Chondrocyte (in vitro differentiated cells): ENCODE data around the gene PPARG. TPM values are rescaled to one million over a fixed set of nuclear protein-coding genes. Genes with fewer than 3 reads are reported as not detected.

Source experiments
- DNase-seq: peaks from one replicate; pipeline ENCODE4 v3.0.0; 2021; ENCODE audit warnings: mixed read lengths, low spot score
- H3K27ac Mint-ChIP-seq: one replicate; pipeline ENCODE4 v1.8.0; 2021; ENCODE audit warnings: mild to moderate bottlenecking, moderate library complexity, mixed read lengths; ENCODE audit not compliant: unreplicated experiment
- H3K27me3 Mint-ChIP-seq: 2 replicates; pipeline ENCODE4 v1.8.0; 2021; ENCODE audit warnings: low read depth, mixed read lengths
- H3K36me3 Mint-ChIP-seq: 2 replicates; pipeline ENCODE4 v1.8.0; 2021; ENCODE audit warnings: low read depth, mixed read lengths
- H3K4me1 Mint-ChIP-seq: 2 replicates; pipeline ENCODE4 v1.8.0; 2021; ENCODE audit warnings: low read depth, mild to moderate bottlenecking, mixed read lengths
- H3K4me3 Mint-ChIP-seq: one replicate; pipeline ENCODE4 v1.8.0; 2021; ENCODE audit warnings: mild to moderate bottlenecking, moderate library complexity, mixed read lengths; ENCODE audit not compliant: unreplicated experiment
- H3K9me3 Mint-ChIP-seq: 2 replicates; pipeline ENCODE4 v1.8.0; 2021; ENCODE audit warnings: low read depth, mixed read lengths
- total RNA-seq: library from RNA; stranded (reverse); gene quantifications from 3 replicates; pipeline ENCODE4 v1.2.1, GENCODE V29; 2021
- TF ChIP-seq, protein P1 (sequence below): fragments of 200-600 bp; sonication (generic); IDR thresholded peaks from 2 replicates; pipeline ENCODE4 v1.5.0; 2021; ENCODE audit warnings: antibody characterized with exemption, mild to moderate bottlenecking, moderate library complexity

The PPARG gene
- total RNA-seq, 1 donor from 2014 or later = 9.2 TPM

DNA sequence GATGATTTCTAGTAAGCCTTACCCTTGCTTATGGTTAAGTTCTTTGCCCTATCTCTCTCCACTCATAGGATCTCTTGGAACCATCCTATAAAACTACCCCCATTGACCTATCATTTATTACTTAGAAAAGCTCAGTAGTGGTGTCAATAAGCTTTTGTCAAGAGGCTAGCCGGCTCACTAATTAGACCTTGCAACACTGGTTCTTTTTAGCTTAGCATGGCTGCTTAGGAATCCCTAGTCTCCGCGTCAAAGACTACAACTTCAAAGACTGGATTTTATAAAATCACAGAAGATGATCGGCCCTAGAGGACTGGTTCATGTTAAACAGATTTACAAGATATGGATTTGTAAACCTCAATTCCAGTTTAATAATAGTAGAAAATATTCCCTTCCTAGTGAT lies 7.6 kb downstream of the PPARG start:
- Mint-ChIP-seq H3K27me3 (peaks cover 7% of the 10 kb centered on the region), H3K9me3 (no peaks in the 10 kb centered on the region), H3K4me3 (no peak overlapping the region), H3K36me3 (no peaks in the 10 kb centered on the region), H3K27ac (no peak overlapping the region), H3K4me1 (no peaks in the 10 kb centered on the region)
- TF ChIP-seq, protein P1, sequence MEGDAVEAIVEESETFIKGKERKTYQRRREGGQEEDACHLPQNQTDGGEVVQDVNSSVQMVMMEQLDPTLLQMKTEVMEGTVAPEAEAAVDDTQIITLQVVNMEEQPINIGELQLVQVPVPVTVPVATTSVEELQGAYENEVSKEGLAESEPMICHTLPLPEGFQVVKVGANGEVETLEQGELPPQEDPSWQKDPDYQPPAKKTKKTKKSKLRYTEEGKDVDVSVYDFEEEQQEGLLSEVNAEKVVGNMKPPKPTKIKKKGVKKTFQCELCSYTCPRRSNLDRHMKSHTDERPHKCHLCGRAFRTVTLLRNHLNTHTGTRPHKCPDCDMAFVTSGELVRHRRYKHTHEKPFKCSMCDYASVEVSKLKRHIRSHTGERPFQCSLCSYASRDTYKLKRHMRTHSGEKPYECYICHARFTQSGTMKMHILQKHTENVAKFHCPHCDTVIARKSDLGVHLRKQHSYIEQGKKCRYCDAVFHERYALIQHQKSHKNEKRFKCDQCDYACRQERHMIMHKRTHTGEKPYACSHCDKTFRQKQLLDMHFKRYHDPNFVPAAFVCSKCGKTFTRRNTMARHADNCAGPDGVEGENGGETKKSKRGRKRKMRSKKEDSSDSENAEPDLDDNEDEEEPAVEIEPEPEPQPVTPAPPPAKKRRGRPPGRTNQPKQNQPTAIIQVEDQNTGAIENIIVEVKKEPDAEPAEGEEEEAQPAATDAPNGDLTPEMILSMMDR = no peak
- no peak for DNase-seq

DNA sequence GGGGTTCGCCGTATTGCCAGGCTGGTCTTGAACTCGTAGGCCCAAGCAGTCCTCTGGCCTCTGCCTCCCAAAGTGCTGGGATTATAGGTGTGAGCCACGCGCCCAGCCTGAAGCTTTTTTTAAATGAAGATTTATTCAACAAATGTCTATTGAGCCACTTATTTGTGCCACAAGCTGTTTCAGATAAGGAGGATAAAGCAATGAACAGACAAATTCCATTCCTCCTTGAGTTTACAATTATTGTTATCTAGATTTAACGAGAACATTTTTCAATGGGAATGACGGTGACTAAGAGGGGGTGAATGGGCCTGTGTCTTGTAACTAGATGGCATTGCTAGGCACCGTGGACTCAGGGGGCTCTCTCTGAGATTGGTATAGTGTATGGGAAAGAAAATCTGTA lies 10.2 kb downstream of the PPARG start:
- TF ChIP-seq, protein P1 = no peak
- DNase-seq = no peak
- no peaks in the 10 kb centered on the region for H3K9me3 Mint-ChIP-seq
- no peak overlapping the region for H3K4me3 Mint-ChIP-seq
- H3K27me3 Mint-ChIP-seq = peaks cover 4% of the 10 kb centered on the region
- no peaks in the 10 kb centered on the region for H3K4me1 Mint-ChIP-seq
- no peak overlapping the region for H3K27ac Mint-ChIP-seq
- peaks cover 2% of the 10 kb centered on the region for H3K36me3 Mint-ChIP-seq

DNA sequence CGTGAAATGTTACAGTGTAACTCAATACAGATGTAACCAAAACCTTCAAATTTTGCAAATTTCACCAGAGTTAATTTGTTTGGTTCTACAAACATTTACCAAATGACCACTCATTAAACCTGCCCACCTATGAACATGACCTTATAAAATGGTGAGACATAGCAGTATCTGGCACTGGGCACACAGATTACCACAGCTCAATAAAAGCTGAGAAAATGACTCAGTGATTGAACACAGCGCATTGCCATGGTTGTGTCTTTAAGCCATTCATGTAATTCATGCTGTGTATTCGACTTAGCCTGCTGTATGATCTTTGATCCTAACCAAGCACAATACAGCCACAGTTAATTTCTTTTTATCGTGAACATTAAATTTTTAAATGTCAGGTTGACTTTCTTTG lies 11.3 kb downstream of the PPARG start:
- TF ChIP-seq, protein P1 = no peak
- peaks cover 4% of the 10 kb centered on the region for H3K36me3 Mint-ChIP-seq
- no peak for DNase-seq
- no peak overlapping the region for H3K4me3 Mint-ChIP-seq
- no peaks in the 10 kb centered on the region for H3K4me1 Mint-ChIP-seq
- H3K9me3 Mint-ChIP-seq = no peaks in the 10 kb centered on the region
- H3K27ac Mint-ChIP-seq = no peak overlapping the region
- H3K27me3 Mint-ChIP-seq = peaks cover 7% of the 10 kb centered on the region

DNA sequence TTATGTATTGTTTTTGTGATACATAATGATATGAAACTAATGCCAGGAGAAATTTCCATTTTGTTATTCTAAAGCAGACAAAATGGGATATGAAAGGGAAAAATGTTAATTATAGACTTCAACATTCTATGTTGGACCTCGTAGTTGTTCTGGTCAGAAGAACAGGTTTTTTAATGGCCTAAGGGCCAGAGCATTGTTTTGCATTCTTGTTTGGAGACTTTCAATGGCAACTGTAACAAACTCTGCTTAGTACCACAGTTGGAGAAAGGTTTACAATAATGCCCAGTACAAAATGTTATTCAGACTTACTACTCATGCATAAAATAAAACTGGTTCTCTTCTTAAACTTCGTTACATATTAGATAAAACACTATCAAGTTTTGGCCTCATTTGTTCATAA lies 12.2 kb downstream of the PPARG start:
- Mint-ChIP-seq H3K9me3 (no peaks in the 10 kb centered on the region), H3K4me1 (no peaks in the 10 kb centered on the region), H3K36me3 (peaks cover 4% of the 10 kb centered on the region), H3K4me3 (no peak overlapping the region), H3K27ac (no peak overlapping the region), H3K27me3 (peaks cover 7% of the 10 kb centered on the region)
- TF ChIP-seq, protein P1 = no peak
- DNase-seq = no peak

DNA sequence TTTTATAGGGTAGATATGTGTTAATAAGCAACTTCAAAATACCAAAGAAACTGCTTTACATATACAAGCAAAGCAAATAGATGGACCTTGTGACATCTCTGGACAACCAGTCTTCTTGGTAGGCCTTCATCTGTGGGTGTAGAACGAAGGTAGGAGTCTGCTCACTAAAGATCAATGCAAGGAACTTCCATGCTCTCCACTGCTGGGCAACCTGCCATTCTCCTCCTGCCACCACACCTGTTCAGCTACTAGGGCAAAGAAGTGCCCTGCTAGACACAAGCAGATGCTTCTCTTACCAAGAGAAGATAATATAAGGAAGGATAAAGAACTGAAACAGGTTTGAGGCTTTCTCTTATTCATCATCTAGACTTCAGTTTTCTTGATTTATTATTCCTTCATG lies 12.6 kb downstream of the PPARG start:
- H3K27ac Mint-ChIP-seq = no peak overlapping the region
- H3K4me3 Mint-ChIP-seq = no peak overlapping the region
- TF ChIP-seq, protein P1 = no peak
- no peak for DNase-seq
- no peaks in the 10 kb centered on the region for H3K9me3 Mint-ChIP-seq
- H3K27me3 Mint-ChIP-seq = peaks cover 7% of the 10 kb centered on the region
- peaks cover 4% of the 10 kb centered on the region for H3K36me3 Mint-ChIP-seq
- no peaks in the 10 kb centered on the region for H3K4me1 Mint-ChIP-seq
